H9 (cell line): ENCODE data around the gene KIAA0930. TPM values are rescaled to one million over a fixed set of nuclear protein-coding genes. Genes with fewer than 3 reads are reported as not detected.

Source experiments
- DNase-seq: peaks from one replicate; pipeline ENCODE4 v3.0.0-alpha.2; 2017
- H2AFZ ChIP-seq: one replicate; pipeline ENCODE4 v1.6.1; 2013; ENCODE audit warnings: mild to moderate bottlenecking, low read length, control low read depth, moderate library complexity
- H2AK5ac ChIP-seq: 2 replicates; pipeline ENCODE4 v1.6.1; 2013; ENCODE audit warnings: low read length, control low read depth, mixed read lengths; ENCODE audit not compliant: insufficient read length
- H2BK120ac ChIP-seq: one replicate; pipeline ENCODE4 v1.6.1; 2013; ENCODE audit warnings: low read depth, mild to moderate bottlenecking, low read length, control low read depth, inconsistent platforms; ENCODE audit not compliant: poor library complexity, severe bottlenecking
- H2BK12ac ChIP-seq: 2 replicates; pipeline ENCODE4 v1.6.1; 2013; ENCODE audit warnings: low read length, control low read depth, mixed read lengths, low read depth; ENCODE audit not compliant: insufficient read length
- H2BK15ac ChIP-seq: 2 replicates; pipeline ENCODE4 v1.6.1; 2013; ENCODE audit warnings: low read depth, low read length, control low read depth
- H2BK20ac ChIP-seq: one replicate; pipeline ENCODE4 v1.6.1; 2013; ENCODE audit warnings: low read depth, mild to moderate bottlenecking, low read length, control low read depth, inconsistent platforms; ENCODE audit not compliant: poor library complexity, severe bottlenecking
- H2BK5ac ChIP-seq: 2 replicates; pipeline ENCODE4 v1.6.1; 2013; ENCODE audit warnings: low read length, control low read depth, mixed read lengths; ENCODE audit not compliant: insufficient read length
- H3K14ac ChIP-seq: 2 replicates; pipeline ENCODE4 v1.6.1; 2013; ENCODE audit warnings: low read length, control low read depth; ENCODE audit not compliant: insufficient read depth
- H3K18ac ChIP-seq: 2 replicates; pipeline ENCODE4 v1.6.1; 2013; ENCODE audit warnings: low read depth, mild to moderate bottlenecking, mixed read lengths, low read length, control low read depth; ENCODE audit not compliant: insufficient read length
- H3K23ac ChIP-seq: 2 replicates; pipeline ENCODE4 v1.6.1; 2013; ENCODE audit warnings: low read length, control low read depth, mixed read lengths, low read depth; ENCODE audit not compliant: insufficient read length
- H3K23me2 ChIP-seq: 2 replicates; pipeline ENCODE4 v1.6.1; 2013; ENCODE audit warnings: low read depth, mild to moderate bottlenecking, mixed read lengths, low read length, control low read depth; ENCODE audit not compliant: insufficient read length, poor library complexity, severe bottlenecking
- H3K27ac ChIP-seq: 2 replicates; pipeline ENCODE4 v1.5.1; 2013; ENCODE audit warnings: low read length, control low read depth, mixed read lengths, low read depth; ENCODE audit not compliant: insufficient read length
- H3K27me3 ChIP-seq: 2 replicates; pipeline ENCODE4 v1.6.1; 2013; ENCODE audit warnings: low read length, control low read depth, inconsistent platforms; ENCODE audit not compliant: insufficient read depth
- H3K4ac ChIP-seq: 2 replicates; pipeline ENCODE4 v1.6.1; 2013; ENCODE audit warnings: low read depth, mild to moderate bottlenecking, control low read depth, inconsistent platforms, low read length, moderate library complexity
- H3K4me1 ChIP-seq: 2 replicates; pipeline ENCODE4 v1.6.1; 2013; ENCODE audit warnings: low read length, control low read depth, inconsistent platforms; ENCODE audit not compliant: insufficient read depth
- H3K4me2 ChIP-seq: 2 replicates; pipeline ENCODE4 v1.6.1; 2013; ENCODE audit warnings: low read length, control low read depth, mixed read lengths; ENCODE audit not compliant: insufficient read length, insufficient read depth
- H3K56ac ChIP-seq: 2 replicates; pipeline ENCODE4 v1.6.1; 2013; ENCODE audit warnings: low read depth, mild to moderate bottlenecking, mixed read lengths, low read length, control low read depth; ENCODE audit not compliant: insufficient read length
- H3K79me1 ChIP-seq: 2 replicates; pipeline ENCODE4 v1.6.1; 2013; ENCODE audit warnings: low read depth, mild to moderate bottlenecking, moderate library complexity, low read length, control low read depth, inconsistent platforms; ENCODE audit not compliant: insufficient read depth, poor library complexity, severe bottlenecking
- H3K79me2 ChIP-seq: 2 replicates; pipeline ENCODE4 v1.6.1; 2013; ENCODE audit warnings: low read length, control low read depth, inconsistent platforms; ENCODE audit not compliant: insufficient read depth
- H3K9ac ChIP-seq: 2 replicates; pipeline ENCODE4 v1.6.1; 2013; ENCODE audit warnings: low read length, control low read depth, mixed read lengths; ENCODE audit not compliant: insufficient read length; ENCODE audit errors: extremely low read depth
- H3K9me3 ChIP-seq: one replicate; pipeline ENCODE4 v1.6.1; 2013; ENCODE audit warnings: low read depth, low read length, inconsistent platforms; ENCODE audit not compliant: control insufficient read depth
- H3T11ph ChIP-seq: one replicate; pipeline ENCODE4 v1.6.1; 2013; ENCODE audit warnings: mild to moderate bottlenecking, low read length, control low read depth, inconsistent platforms
- H4K20me1 ChIP-seq: one replicate; pipeline ENCODE4 v1.6.1; 2013; ENCODE audit not compliant: control insufficient read depth, insufficient read length, insufficient read depth
- H4K5ac ChIP-seq: 2 replicates; pipeline ENCODE4 v1.6.1; 2013; ENCODE audit warnings: low read depth, mild to moderate bottlenecking, mixed read lengths, low read length, control low read depth; ENCODE audit not compliant: insufficient read length
- H4K8ac ChIP-seq: replicated peaks from 2 replicates; pipeline ENCODE4 v1.6.1; 2013; ENCODE audit warnings: low read length, control low read depth, mixed read lengths, low read depth; ENCODE audit not compliant: insufficient read length
- H4K91ac ChIP-seq: 2 replicates; pipeline ENCODE4 v1.6.1; 2013; ENCODE audit warnings: low read depth, mild to moderate bottlenecking, moderate library complexity, mixed read lengths, low read length, control low read depth; ENCODE audit not compliant: insufficient read length
- H3K27ac Mint-ChIP-seq, 3 experiments: 2 replicates in 2 of 3; 3 replicates in 1 of 3; pipeline ENCODE4 v1.8.0; 2020 to 2021; ENCODE audit warnings: mixed read lengths in 3 of 3, mild to moderate bottlenecking in 1 of 3, moderate library complexity in 1 of 3
- H3K27me3 Mint-ChIP-seq: 2 replicates; pipeline ENCODE4 v1.8.0; 2021; ENCODE audit warnings: low read depth, mild to moderate bottlenecking, moderate library complexity, mixed read lengths
- H3K36me3 Mint-ChIP-seq, 3 experiments: 2 replicates in 2 of 3; 3 replicates in 1 of 3; pipeline ENCODE4 v1.8.0; 2020 to 2021; ENCODE audit warnings: low read depth in 3 of 3, mixed read lengths in 3 of 3; ENCODE audit not compliant: insufficient read depth in 1 of 3
- H3K4me1 Mint-ChIP-seq, 2 experiments: 2 replicates each; pipeline ENCODE4 v1.8.0; 2020; ENCODE audit warnings: mixed read lengths in 2 of 2
- H3K4me3 Mint-ChIP-seq, 2 experiments: 2 replicates in 1 of 2; 3 replicates in 1 of 2; pipeline ENCODE4 v1.8.0; 2020 to 2021; ENCODE audit warnings: mild to moderate bottlenecking in 2 of 2, mixed read lengths in 2 of 2, moderate library complexity in 1 of 2
- H3K9me3 Mint-ChIP-seq, 2 experiments: 2 replicates in 1 of 2; 3 replicates in 1 of 2; pipeline ENCODE4 v1.8.0; 2020; ENCODE audit warnings: mild to moderate bottlenecking in 2 of 2, mixed read lengths in 2 of 2, moderate library complexity in 1 of 2
- WGBS: extraction: QIAGEN DNeasy Blood & Tissue Kit; methylation state at CpG from one replicate; pipeline ENCODE4 v1.1.7; 2013; ENCODE audit warnings: missing lambda C conversion rate, low lambda C conversion rate, mixed read lengths; ENCODE audit not compliant: insufficient read length; ENCODE audit errors: extremely low coverage; 5-methylcytosine and 5-hydroxymethylcytosine counted together
- total RNA-seq: library from RNA; stranded (reverse); gene quantifications from 2 replicates; pipeline ENCODE4 v1.2.1, GENCODE V29; 2021
- TF ChIP-seq, protein P1 (sequence below): fragments of 200-600 bp; sonication (generic); conservative IDR thresholded peaks from 3 replicates; pipeline ENCODE4 v1.8.0; 2021; ENCODE audit warnings: antibody characterized with exemption, mild to moderate bottlenecking

The KIAA0930 gene
- total RNA-seq, 1 experiment from 2014 or later: 46.2 TPM

DNA sequence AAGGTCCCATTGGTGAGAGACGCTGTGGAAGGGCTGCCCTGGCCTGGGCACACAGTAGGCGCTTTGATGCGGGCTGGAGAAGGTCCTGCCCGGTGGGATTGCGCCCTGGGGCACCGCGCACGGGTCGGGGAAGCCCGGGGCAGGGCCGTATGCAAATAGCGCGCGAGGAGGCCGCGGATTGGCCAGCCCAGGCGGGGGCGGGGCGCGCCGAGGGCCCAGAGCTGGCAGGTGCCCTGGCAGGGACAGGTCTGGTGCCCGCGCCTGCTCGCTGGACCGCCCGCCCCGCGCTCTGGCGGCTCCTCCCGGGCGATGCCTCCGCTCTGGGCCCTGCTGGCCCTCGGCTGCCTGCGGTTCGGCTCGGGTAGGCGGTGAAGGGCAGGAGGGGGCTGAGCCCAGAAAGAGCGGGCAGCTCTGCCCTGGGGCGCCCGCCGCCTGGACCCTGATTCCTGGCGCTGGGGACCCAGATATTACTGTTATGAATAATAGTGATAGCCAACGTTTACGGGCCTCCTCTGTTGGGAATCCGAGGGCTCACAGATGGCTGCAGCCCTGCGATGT lies 44.1 kb upstream of the KIAA0930 start, which contains the start of gene UPK3A:
Gene UPK3A, plus strand, starts transcription at position 245 of the 558 bp plus-strand sequence. Its CDS starts 65 bp downstream, at position 310.
- peak within 1 kb of the TSS in 2 of 3 experiments; percentile 21 to 54; a peak in 2 of 7 replicates for H3K27ac Mint-ChIP-seq
- peaks cover 67% of the 10 kb centered on the region for H3K27me3 Mint-ChIP-seq

More for the DNA sequence above, 44.1 kb upstream of the KIAA0930 start, which contains the start of gene UPK3A:
- H2AFZ ChIP-seq: no peak within 1 kb of the TSS
- no peak within 1 kb of the TSS for H2BK5ac ChIP-seq
- Mint-ChIP-seq H3K4me1 (peaks cover 17 to 19% of the 10 kb centered on the region in 2 experiments), H3K4me3 (peak within 1 kb of the TSS; percentile 63 to 80), H3K36me3 (no peaks in the 10 kb centered on the region; a peak in 1 of 7 replicates), H3K9me3 (no peaks in the 10 kb centered on the region)
- no peak within 1 kb of the TSS for H2BK12ac ChIP-seq
- H2AK5ac ChIP-seq: no peak within 1 kb of the TSS
- TF ChIP-seq, protein P1, sequence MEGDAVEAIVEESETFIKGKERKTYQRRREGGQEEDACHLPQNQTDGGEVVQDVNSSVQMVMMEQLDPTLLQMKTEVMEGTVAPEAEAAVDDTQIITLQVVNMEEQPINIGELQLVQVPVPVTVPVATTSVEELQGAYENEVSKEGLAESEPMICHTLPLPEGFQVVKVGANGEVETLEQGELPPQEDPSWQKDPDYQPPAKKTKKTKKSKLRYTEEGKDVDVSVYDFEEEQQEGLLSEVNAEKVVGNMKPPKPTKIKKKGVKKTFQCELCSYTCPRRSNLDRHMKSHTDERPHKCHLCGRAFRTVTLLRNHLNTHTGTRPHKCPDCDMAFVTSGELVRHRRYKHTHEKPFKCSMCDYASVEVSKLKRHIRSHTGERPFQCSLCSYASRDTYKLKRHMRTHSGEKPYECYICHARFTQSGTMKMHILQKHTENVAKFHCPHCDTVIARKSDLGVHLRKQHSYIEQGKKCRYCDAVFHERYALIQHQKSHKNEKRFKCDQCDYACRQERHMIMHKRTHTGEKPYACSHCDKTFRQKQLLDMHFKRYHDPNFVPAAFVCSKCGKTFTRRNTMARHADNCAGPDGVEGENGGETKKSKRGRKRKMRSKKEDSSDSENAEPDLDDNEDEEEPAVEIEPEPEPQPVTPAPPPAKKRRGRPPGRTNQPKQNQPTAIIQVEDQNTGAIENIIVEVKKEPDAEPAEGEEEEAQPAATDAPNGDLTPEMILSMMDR: no peak
- H2BK20ac ChIP-seq: no peak within 1 kb of the TSS
- no peak within 1 kb of the TSS for H2BK15ac ChIP-seq
- H3K56ac ChIP-seq: no peak within 1 kb of the TSS
- no peak within 1 kb of the TSS for H3K14ac ChIP-seq
- no peak within 1 kb of the TSS for H3T11ph ChIP-seq
- H3K18ac ChIP-seq: no peak within 1 kb of the TSS
- H3K4me2 ChIP-seq: peak within 1 kb of the TSS; percentile 57
- no peak within 1 kb of the TSS for H4K5ac ChIP-seq
- H4K8ac ChIP-seq: no peak within 1 kb of the TSS
- H4K91ac ChIP-seq: no peak within 1 kb of the TSS
- no peak within 1 kb of the TSS for H3K27ac ChIP-seq
- no peak within 1 kb of the TSS for H3K4ac ChIP-seq
- H3K9ac ChIP-seq: no peak within 1 kb of the TSS
- no peaks in the 10 kb centered on the region for H3K9me3 ChIP-seq
- DNase-seq: peak; percentile 89
- no peaks in the 10 kb centered on the region for H4K20me1 ChIP-seq
- no peak within 1 kb of the TSS for H2BK120ac ChIP-seq
- H3K23ac ChIP-seq: no peak within 1 kb of the TSS
- no peaks in the 10 kb centered on the region for H3K4me1 ChIP-seq
- no peaks in the 10 kb centered on the region for H3K79me2 ChIP-seq
- no peaks in the 10 kb centered on the region for H3K79me1 ChIP-seq
- no CpG with 5 or more reads among the region's 46 CpGs for WGBS
- H3K23me2 ChIP-seq: peaks cover 10% of the 10 kb centered on the region
- peaks cover 5% of the 10 kb centered on the region; the same call in 1 of the 2 replicates for H3K27me3 ChIP-seq
